WERI-Rb-1 (cell line): ENCODE data around the gene JMJD7.
A peak's percentile ranks its signal among the peaks of the same experiment; 100 is the strongest.

Source experiments
- DNase-seq: peaks from one replicate; pipeline ENCODE4 v3.0.0-alpha.2; 2020
- H3K27ac ChIP-seq: fragments of 250-450 bp; sonication (Bioruptor Pico); 2 replicates; pipeline ENCODE4 v1.5.1; 2020; ENCODE audit warnings: mild to moderate bottlenecking, moderate library complexity
- H3K27me3 ChIP-seq: fragments of 250-450 bp; sonication (Bioruptor Pico); 2 replicates; pipeline ENCODE4 v1.5.1; 2021; ENCODE audit warnings: mild to moderate bottlenecking, low read depth, moderate library complexity; ENCODE audit not compliant: insufficient read depth, severe bottlenecking
- H3K36me3 ChIP-seq: fragments of 250-450 bp; sonication (Bioruptor Pico); 2 replicates; pipeline ENCODE4 v1.5.1; 2020; ENCODE audit warnings: mild to moderate bottlenecking, moderate library complexity
- H3K4me3 ChIP-seq: 2 replicates; pipeline ENCODE4 v1.5.1; 2011; ENCODE audit warnings: low read depth, mild to moderate bottlenecking, control low read depth, low read length
- H3K9me3 ChIP-seq: fragments of 250-450 bp; sonication (Bioruptor Pico); 2 replicates; pipeline ENCODE4 v1.5.1; 2021; ENCODE audit warnings: mild to moderate bottlenecking, moderate library complexity; ENCODE audit not compliant: severe bottlenecking
- TF ChIP-seq, protein P1 (sequence below): IDR thresholded peaks from 2 replicates; pipeline ENCODE4 v1.5.1; 2011; ENCODE audit warnings: low read depth, mild to moderate bottlenecking, control low read depth, inconsistent platforms, low read length

JMJD7 gene

DNA sequence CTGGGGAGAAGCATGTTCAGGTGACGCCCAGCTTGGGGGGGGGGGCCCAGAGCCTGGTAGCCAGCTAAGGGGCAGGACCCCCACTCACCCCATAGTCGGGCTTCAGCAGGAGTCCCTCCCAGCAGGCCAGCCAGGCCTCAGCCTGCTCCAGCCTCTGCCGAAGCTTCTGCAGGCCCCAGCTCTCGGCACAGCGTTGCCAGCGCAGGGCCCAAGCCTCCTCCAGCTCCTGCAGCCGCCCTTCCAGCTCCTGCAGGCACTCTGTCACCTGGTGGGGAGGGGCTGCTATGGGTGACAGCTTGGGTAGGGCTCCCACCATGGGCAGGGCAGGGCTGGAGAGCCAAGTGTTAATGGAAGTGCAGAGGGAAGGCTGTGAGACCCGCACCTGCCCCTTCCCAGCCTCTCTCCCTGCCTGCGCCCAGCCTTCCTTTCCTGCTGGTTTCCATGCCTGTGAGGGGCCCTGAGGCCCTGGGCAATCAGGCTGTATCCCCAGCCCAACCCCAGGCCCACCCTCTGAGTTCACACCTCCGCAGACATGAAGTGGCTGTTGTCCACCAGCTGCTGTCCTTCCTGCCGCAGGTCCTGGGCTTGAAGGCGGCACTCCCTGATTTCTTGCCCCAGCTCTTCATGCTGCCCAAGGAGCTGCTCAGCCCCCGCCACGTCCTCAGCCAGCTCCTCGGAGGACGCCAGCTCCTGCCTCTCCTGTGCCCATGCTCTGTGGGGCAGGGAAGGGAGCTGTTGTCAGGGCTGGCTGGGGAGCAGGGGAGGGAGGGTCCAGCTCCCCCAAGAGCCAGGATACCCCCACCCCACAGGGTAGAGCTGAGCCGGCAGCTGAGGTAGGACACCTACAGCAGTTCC lies 25.1 kb downstream of the JMJD7 start:
- H3K27me3 ChIP-seq = no peaks in the 10 kb centered on the region
- H3K27ac ChIP-seq = no peak overlapping the region
- no peaks in the 10 kb centered on the region for H3K9me3 ChIP-seq
- TF ChIP-seq, protein P1, sequence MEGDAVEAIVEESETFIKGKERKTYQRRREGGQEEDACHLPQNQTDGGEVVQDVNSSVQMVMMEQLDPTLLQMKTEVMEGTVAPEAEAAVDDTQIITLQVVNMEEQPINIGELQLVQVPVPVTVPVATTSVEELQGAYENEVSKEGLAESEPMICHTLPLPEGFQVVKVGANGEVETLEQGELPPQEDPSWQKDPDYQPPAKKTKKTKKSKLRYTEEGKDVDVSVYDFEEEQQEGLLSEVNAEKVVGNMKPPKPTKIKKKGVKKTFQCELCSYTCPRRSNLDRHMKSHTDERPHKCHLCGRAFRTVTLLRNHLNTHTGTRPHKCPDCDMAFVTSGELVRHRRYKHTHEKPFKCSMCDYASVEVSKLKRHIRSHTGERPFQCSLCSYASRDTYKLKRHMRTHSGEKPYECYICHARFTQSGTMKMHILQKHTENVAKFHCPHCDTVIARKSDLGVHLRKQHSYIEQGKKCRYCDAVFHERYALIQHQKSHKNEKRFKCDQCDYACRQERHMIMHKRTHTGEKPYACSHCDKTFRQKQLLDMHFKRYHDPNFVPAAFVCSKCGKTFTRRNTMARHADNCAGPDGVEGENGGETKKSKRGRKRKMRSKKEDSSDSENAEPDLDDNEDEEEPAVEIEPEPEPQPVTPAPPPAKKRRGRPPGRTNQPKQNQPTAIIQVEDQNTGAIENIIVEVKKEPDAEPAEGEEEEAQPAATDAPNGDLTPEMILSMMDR = no peak
- DNase-seq = no peak
- H3K4me3 ChIP-seq = no peak overlapping the region
- H3K36me3 ChIP-seq = peaks cover 7% of the 10 kb centered on the region

DNA sequence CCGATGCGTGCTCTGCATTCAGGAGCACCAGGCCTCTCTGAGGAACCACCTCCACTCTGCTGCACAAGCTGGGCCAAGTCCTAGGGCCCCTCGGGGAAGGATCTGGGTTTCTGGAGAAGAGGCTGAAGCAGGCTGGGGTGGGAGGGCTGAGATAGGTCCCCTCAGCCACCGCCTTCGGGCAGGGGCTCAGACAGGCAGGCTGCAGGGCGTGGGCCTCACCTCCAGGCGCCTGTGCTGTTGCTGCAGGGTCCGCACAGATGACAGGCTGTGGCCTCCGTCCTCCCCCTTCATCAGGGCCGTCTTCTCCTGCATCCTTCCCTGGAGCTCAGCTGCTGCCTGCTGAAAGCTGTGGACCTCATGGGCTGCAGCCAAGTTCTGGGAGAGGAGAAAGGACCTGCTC lies 25.9 kb downstream of the JMJD7 start:
- H3K27me3 ChIP-seq = no peaks in the 10 kb centered on the region
- no peaks in the 10 kb centered on the region for H3K9me3 ChIP-seq
- DNase-seq = no peak
- no peaks in the 10 kb centered on the region for H3K36me3 ChIP-seq
- H3K4me3 ChIP-seq = no peak overlapping the region
- TF ChIP-seq, protein P1 = no peak
- no peak overlapping the region for H3K27ac ChIP-seq

DNA sequence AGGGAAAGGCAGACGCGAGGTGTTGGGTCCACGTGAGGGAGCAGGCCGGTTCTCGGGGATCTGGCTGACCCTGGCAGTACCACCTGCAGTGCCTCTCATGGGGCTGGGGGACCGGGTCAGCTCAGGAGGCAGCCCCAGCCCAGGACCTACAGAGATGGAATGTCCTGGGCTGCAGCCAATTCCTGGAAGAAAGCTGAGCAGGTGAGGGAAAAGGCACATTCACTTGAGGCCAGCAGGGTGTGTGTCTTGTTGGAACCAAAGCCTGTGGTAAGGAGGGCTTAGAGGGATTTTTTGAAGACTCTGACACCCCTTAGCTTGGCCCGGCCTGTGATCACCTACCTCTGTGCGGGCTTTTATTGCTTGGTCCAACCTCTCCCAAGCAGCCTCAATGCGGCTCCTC lies 26.6 kb downstream of the JMJD7 start:
- Histone ChIP-seq H3K9me3 (no peaks in the 10 kb centered on the region), H3K27me3 (no peaks in the 10 kb centered on the region), H3K36me3 (no peaks in the 10 kb centered on the region), H3K27ac (no peak overlapping the region), H3K4me3 (no peak overlapping the region)
- TF ChIP-seq, protein P1 = no peak
- DNase-seq = no peak

DNA sequence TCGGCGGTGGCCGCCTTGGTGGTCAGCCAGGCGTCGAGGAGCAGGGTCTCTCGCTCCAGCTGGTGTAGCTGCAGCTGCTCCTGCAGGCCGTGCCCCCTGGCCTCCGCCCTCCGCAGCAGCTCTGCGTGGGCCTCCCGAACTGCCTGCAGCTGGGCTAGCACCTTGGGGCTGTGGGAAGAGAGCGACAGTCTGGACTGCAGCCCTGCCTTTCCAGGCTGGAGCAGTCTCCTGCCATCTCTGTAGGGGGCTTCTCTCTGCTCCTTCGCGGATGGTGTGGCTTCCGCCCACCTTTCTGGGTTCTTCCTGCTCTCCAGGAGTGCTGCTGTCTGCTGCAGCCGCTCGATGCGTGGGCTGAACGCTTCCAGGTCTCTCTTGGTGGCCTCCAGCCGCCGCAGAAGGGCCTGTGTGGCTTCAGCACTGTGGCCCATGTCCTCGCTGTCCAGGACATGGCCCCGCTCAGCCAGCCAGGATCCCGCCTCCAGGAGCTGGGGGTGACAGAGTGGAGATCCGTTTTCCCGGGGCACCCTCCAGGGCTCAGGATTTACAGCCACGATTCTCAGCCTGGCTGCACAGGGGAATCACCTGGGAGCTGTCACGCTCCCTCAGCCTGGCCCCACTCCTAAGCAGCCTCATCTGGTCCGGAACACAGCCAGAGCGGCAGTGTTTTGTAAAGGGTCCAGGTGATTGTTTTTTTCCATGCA lies 27.5 kb downstream of the JMJD7 start:
- Histone ChIP-seq H3K9me3 (no peaks in the 10 kb centered on the region), H3K27me3 (no peaks in the 10 kb centered on the region), H3K36me3 (no peaks in the 10 kb centered on the region), H3K4me3 (no peak overlapping the region), H3K27ac (no peak overlapping the region)
- TF ChIP-seq, protein P1 = no peak
- DNase-seq = peak; percentile 38

DNA sequence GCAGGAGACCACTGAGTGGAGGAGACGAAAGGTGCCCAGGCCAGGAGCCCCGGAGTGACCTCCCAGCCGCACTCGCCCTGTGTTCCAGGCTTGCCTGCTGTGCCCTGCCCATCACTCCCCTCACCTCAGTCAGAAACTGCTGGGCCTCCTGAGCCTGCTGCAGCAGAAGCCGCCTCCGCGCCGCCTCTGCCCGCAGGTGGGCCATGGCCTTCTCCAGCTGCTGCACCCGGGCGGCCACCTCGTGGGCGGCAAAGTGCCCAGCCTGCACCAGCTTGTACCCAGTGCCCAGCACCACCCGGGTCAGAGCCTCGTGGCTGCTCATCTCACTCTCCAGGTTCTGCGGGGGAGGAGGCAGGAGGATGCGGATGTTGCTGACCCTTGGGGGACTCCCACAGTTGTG lies 28.4 kb downstream of the JMJD7 start:
- Histone ChIP-seq H3K27me3 (no peaks in the 10 kb centered on the region), H3K9me3 (no peaks in the 10 kb centered on the region), H3K4me3 (no peak overlapping the region), H3K27ac (no peak overlapping the region), H3K36me3 (no peaks in the 10 kb centered on the region)
- no peak for DNase-seq
- TF ChIP-seq, protein P1 = no peak
